ENCODE measurements around the gene FAM43A.

The FAM43A gene

GRCh38 chr3:194686816-194687637 lies 1.3 kb downstream of the FAM43A start:
- peaks cover 11% of the 10 kb centered on the region for H3K4me1 ChIP-seq (ENCODE audit: control insufficient read depth, insufficient read depth, low read length)
- peak overlapping the region; percentile 71; the same call in 1 of the 2 replicates for H3K4me3 ChIP-seq (ENCODE audit: low read length)
- DNase-seq (ENCODE audit: low read depth, low spot score) = no peak
- H3K36me3 ChIP-seq (ENCODE audit: control insufficient read depth, insufficient read depth, low read length) = no peaks in the 10 kb centered on the region
- H3K27me3 ChIP-seq (ENCODE audit: control insufficient read depth, insufficient read depth, low read length) = peaks cover 12% of the 10 kb centered on the region
- no peaks in the 10 kb centered on the region for H3K9me3 ChIP-seq (ENCODE audit: control insufficient read depth, insufficient read depth, low read length)
- H3K27ac ChIP-seq (ENCODE audit: low read length) = no peak overlapping the region
- WGBS (ENCODE audit: insufficient coverage, insufficient read length) = no CpG with 5 or more reads among the region's 86 CpGs

GRCh38 chr3:194687638-194688199 lies 2.0 kb downstream of the FAM43A start:
- H3K4me3 ChIP-seq (ENCODE audit: low read length) = peak overlapping the region; percentile 71; the same call in 1 of the 2 replicates
- H3K4me1 ChIP-seq (ENCODE audit: control insufficient read depth, insufficient read depth, low read length) = peaks cover 11% of the 10 kb centered on the region
- no CpG with 5 or more reads among the region's 57 CpGs for WGBS (ENCODE audit: insufficient coverage, insufficient read length)
- no peaks in the 10 kb centered on the region for H3K9me3 ChIP-seq (ENCODE audit: control insufficient read depth, insufficient read depth, low read length)
- no peak overlapping the region for H3K27ac ChIP-seq (ENCODE audit: low read length)
- DNase-seq (ENCODE audit: low read depth, low spot score) = no peak
- H3K36me3 ChIP-seq (ENCODE audit: control insufficient read depth, insufficient read depth, low read length) = no peaks in the 10 kb centered on the region
- H3K27me3 ChIP-seq (ENCODE audit: control insufficient read depth, insufficient read depth, low read length) = peaks cover 12% of the 10 kb centered on the region

GRCh38 chr3:194688200-194688740 lies 2.6 kb downstream of the FAM43A start:
- H3K4me1 ChIP-seq (ENCODE audit: control insufficient read depth, insufficient read depth, low read length) = peaks cover 11% of the 10 kb centered on the region
- no peak overlapping the region for H3K27ac ChIP-seq (ENCODE audit: low read length)
- no peaks in the 10 kb centered on the region for H3K36me3 ChIP-seq (ENCODE audit: control insufficient read depth, insufficient read depth, low read length)
- H3K27me3 ChIP-seq (ENCODE audit: control insufficient read depth, insufficient read depth, low read length) = peaks cover 12% of the 10 kb centered on the region
- H3K4me3 ChIP-seq (ENCODE audit: low read length) = peak overlapping the region; percentile 71; the same call in 1 of the 2 replicates
- no peak for DNase-seq (ENCODE audit: low read depth, low spot score)
- no peaks in the 10 kb centered on the region for H3K9me3 ChIP-seq (ENCODE audit: control insufficient read depth, insufficient read depth, low read length)
- WGBS (ENCODE audit: insufficient coverage, insufficient read length) = no CpG with 5 or more reads among the region's 16 CpGs

- no peak for DNase-seq (ENCODE audit: low read depth, low spot score)
- peaks cover 12% of the 10 kb centered on the region for H3K27me3 ChIP-seq (ENCODE audit: control insufficient read depth, insufficient read depth, low read length)
- peaks cover 11% of the 10 kb centered on the region for H3K4me1 ChIP-seq (ENCODE audit: control insufficient read depth, insufficient read depth, low read length)
- no peaks in the 10 kb centered on the region for H3K36me3 ChIP-seq (ENCODE audit: control insufficient read depth, insufficient read depth, low read length)
- H3K27ac ChIP-seq (ENCODE audit: low read length) = no peak overlapping the region
- no CpG with 5 or more reads among the region's 6 CpGs for WGBS (ENCODE audit: insufficient coverage, insufficient read length)
- no peaks in the 10 kb centered on the region for H3K9me3 ChIP-seq (ENCODE audit: control insufficient read depth, insufficient read depth, low read length)
- no peak overlapping the region for H3K4me3 ChIP-seq (ENCODE audit: low read length)
These were observed 3.3 kb downstream of the FAM43A start for GRCh38 chr3:194688946-194689345.

GRCh38 chr3:194689493-194689944 lies 3.8 kb downstream of the FAM43A start:
- no peak overlapping the region for H3K4me3 ChIP-seq (ENCODE audit: low read length)
- H3K9me3 ChIP-seq (ENCODE audit: control insufficient read depth, insufficient read depth, low read length) = no peaks in the 10 kb centered on the region
- no peaks in the 10 kb centered on the region for H3K36me3 ChIP-seq (ENCODE audit: control insufficient read depth, insufficient read depth, low read length)
- H3K4me1 ChIP-seq (ENCODE audit: control insufficient read depth, insufficient read depth, low read length) = peaks cover 11% of the 10 kb centered on the region
- H3K27ac ChIP-seq (ENCODE audit: low read length) = no peak overlapping the region
- no CpG with 5 or more reads among the region's 9 CpGs for WGBS (ENCODE audit: insufficient coverage, insufficient read length)
- DNase-seq (ENCODE audit: low read depth, low spot score) = no peak
- H3K27me3 ChIP-seq (ENCODE audit: control insufficient read depth, insufficient read depth, low read length) = peaks cover 12% of the 10 kb centered on the region

- no CpG with 5 or more reads among the region's 8 CpGs for WGBS (ENCODE audit: insufficient coverage, insufficient read length)
These were observed 5.1 kb downstream of the FAM43A start for GRCh38 chr3:194690501-194691372.

GRCh38 chr3:194691481-194692283 lies 6.0 kb downstream of the FAM43A start:
- Histone ChIP-seq H3K27me3 (ENCODE audit: control insufficient read depth, insufficient read depth, low read length) (peaks cover 6% of the 10 kb centered on the region), H3K9me3 (ENCODE audit: control insufficient read depth, insufficient read depth, low read length) (no peaks in the 10 kb centered on the region), H3K4me3 (ENCODE audit: low read length) (no peak overlapping the region), H3K27ac (ENCODE audit: low read length) (no peak overlapping the region), H3K36me3 (ENCODE audit: control insufficient read depth, insufficient read depth, low read length) (no peaks in the 10 kb centered on the region), H3K4me1 (ENCODE audit: control insufficient read depth, insufficient read depth, low read length) (peaks cover 10% of the 10 kb centered on the region)
- no CpG with 5 or more reads among the region's 15 CpGs for WGBS (ENCODE audit: insufficient coverage, insufficient read length)
- no peak for DNase-seq (ENCODE audit: low read depth, low spot score)

More at GRCh38 chr3:194690501-194691372, 5.1 kb downstream of the FAM43A start:
- no peak for DNase-seq (ENCODE audit: low read depth, low spot score)
- H3K9me3 ChIP-seq (ENCODE audit: control insufficient read depth, insufficient read depth, low read length) = no peaks in the 10 kb centered on the region
- H3K36me3 ChIP-seq (ENCODE audit: control insufficient read depth, insufficient read depth, low read length) = no peaks in the 10 kb centered on the region
- peaks cover 11% of the 10 kb centered on the region for H3K27me3 ChIP-seq (ENCODE audit: control insufficient read depth, insufficient read depth, low read length)
- H3K4me3 ChIP-seq (ENCODE audit: low read length) = no peak overlapping the region
- no peak overlapping the region for H3K27ac ChIP-seq (ENCODE audit: low read length)
- peaks cover 11% of the 10 kb centered on the region for H3K4me1 ChIP-seq (ENCODE audit: control insufficient read depth, insufficient read depth, low read length)

- WGBS (ENCODE audit: insufficient coverage, insufficient read length) = no CpG with 5 or more reads among the region's 6 CpGs
- no peak overlapping the region for H3K4me3 ChIP-seq (ENCODE audit: low read length)
- no peaks in the 10 kb centered on the region for H3K9me3 ChIP-seq (ENCODE audit: control insufficient read depth, insufficient read depth, low read length)
- H3K27me3 ChIP-seq (ENCODE audit: control insufficient read depth, insufficient read depth, low read length) = no peaks in the 10 kb centered on the region
- H3K36me3 ChIP-seq (ENCODE audit: control insufficient read depth, insufficient read depth, low read length) = no peaks in the 10 kb centered on the region
- no peaks in the 10 kb centered on the region for H3K4me1 ChIP-seq (ENCODE audit: control insufficient read depth, insufficient read depth, low read length)
- no peak for DNase-seq (ENCODE audit: low read depth, low spot score)
- no peak overlapping the region for H3K27ac ChIP-seq (ENCODE audit: low read length)
These were observed 11.0 kb downstream of the FAM43A start for GRCh38 chr3:194696702-194697101.

GRCh38 chr3:194702545-194702944 lies 16.9 kb downstream of the FAM43A start:
- no peak for DNase-seq (ENCODE audit: low read depth, low spot score)

More at GRCh38 chr3:194702545-194702944, 16.9 kb downstream of the FAM43A start:
- WGBS (ENCODE audit: insufficient coverage, insufficient read length) = no CpG with 5 or more reads among the region's 9 CpGs
- no peaks in the 10 kb centered on the region for H3K9me3 ChIP-seq (ENCODE audit: control insufficient read depth, insufficient read depth, low read length)
- no peaks in the 10 kb centered on the region for H3K27me3 ChIP-seq (ENCODE audit: control insufficient read depth, insufficient read depth, low read length)
- H3K27ac ChIP-seq (ENCODE audit: low read length) = no peak overlapping the region
- no peaks in the 10 kb centered on the region for H3K36me3 ChIP-seq (ENCODE audit: control insufficient read depth, insufficient read depth, low read length)
- no peak overlapping the region for H3K4me3 ChIP-seq (ENCODE audit: low read length)
- H3K4me1 ChIP-seq (ENCODE audit: control insufficient read depth, insufficient read depth, low read length) = peaks cover 9% of the 10 kb centered on the region; the same call in 1 of the 2 replicates

Measured in iPS DF 6.9 (cell line).